Hepatocyte (in vitro differentiated cells): ENCODE results near the gene GUSB.
"Not testable (repeated sequence)": the region's sequence is repeated elsewhere in the genome, so short reads cannot be mapped to it uniquely, and the experiment has no call there.

ENCODE experiments used
- EZH2 ChIP-seq: fragments of 200-600 bp; sonication (generic); IDR thresholded peaks from 2 replicates; pipeline ENCODE4 v1.6.1; 2016; ENCODE audit warnings: antibody characterized with exemption, mild to moderate bottlenecking, borderline replicate concordance
- EZH2phosphoT487 ChIP-seq: fragments of 200-600 bp; sonication (generic); IDR thresholded peaks from one replicate; pipeline ENCODE4 v1.6.1; 2018; ENCODE audit warnings: antibody characterized with exemption, mild to moderate bottlenecking, low read depth, moderate library complexity; ENCODE audit not compliant: unreplicated experiment, severe bottlenecking
- TF ChIP-seq, protein P1 (sequence below): fragments of 200-600 bp; sonication (generic); IDR thresholded peaks from 2 replicates; pipeline ENCODE4 v1.5.1; 2016; ENCODE audit warnings: antibody characterized with exemption, mild to moderate bottlenecking; ENCODE audit not compliant: poor library complexity

DNA sequence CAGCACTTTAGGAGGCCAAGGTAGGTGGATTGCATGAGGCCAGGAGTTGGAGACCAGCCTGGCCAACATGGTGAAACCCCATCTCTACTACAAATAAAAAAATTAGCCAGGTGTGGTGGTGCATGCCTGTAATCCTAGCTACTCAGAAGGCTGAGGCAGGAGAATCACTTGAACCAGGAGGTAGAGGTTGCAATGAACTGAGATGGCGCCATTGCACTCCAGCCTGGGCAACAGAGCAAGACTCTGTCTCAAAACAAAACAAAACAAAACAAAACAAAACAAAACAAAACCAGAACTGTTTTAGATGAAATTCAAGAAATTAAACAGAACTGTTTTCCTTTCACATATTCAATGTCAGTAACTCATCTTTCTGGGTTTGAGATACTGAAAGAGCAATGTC lies 6.5 kb upstream of the GUSB start:
- TF ChIP-seq, protein P1, sequence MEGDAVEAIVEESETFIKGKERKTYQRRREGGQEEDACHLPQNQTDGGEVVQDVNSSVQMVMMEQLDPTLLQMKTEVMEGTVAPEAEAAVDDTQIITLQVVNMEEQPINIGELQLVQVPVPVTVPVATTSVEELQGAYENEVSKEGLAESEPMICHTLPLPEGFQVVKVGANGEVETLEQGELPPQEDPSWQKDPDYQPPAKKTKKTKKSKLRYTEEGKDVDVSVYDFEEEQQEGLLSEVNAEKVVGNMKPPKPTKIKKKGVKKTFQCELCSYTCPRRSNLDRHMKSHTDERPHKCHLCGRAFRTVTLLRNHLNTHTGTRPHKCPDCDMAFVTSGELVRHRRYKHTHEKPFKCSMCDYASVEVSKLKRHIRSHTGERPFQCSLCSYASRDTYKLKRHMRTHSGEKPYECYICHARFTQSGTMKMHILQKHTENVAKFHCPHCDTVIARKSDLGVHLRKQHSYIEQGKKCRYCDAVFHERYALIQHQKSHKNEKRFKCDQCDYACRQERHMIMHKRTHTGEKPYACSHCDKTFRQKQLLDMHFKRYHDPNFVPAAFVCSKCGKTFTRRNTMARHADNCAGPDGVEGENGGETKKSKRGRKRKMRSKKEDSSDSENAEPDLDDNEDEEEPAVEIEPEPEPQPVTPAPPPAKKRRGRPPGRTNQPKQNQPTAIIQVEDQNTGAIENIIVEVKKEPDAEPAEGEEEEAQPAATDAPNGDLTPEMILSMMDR = not testable (repeated sequence)
- TF ChIP-seq EZH2, EZH2phosphoT487: not testable (repeated sequence)
